ENCODE results near the gene ANAPC4.

The ANAPC4 gene

GRCh38 chr4:25433966-25434827 is 57.1 kb downstream of the ANAPC4 start:
- no peaks in the 10 kb centered on the region for H3K4me1 Mint-ChIP-seq (ENCODE audit: low read depth)
- H3K36me3 Mint-ChIP-seq (ENCODE audit: low read depth) = no peaks in the 10 kb centered on the region
- no peaks in the 10 kb centered on the region for H3K9me3 Mint-ChIP-seq
- no peak overlapping the region for H3K4me3 Mint-ChIP-seq
- intact Hi-C loops (cut with micrococcal nuclease) = no loop called here
- peaks cover 1% of the 10 kb centered on the region for H3K27me3 Mint-ChIP-seq
- H3K27ac Mint-ChIP-seq = peak overlapping the region; percentile 12

- Mint-ChIP-seq H3K9me3 (no peaks in the 10 kb centered on the region), H3K36me3 (ENCODE audit: low read depth) (no peaks in the 10 kb centered on the region), H3K27me3 (peaks cover 3% of the 10 kb centered on the region), H3K27ac (no peak overlapping the region), H3K4me3 (no peak overlapping the region), H3K4me1 (ENCODE audit: low read depth) (no peaks in the 10 kb centered on the region)
- intact Hi-C loops (cut with micrococcal nuclease) = no loop called here
Observed at GRCh38 chr4:25437926-25438325, 60.9 kb downstream of the ANAPC4 start.

- intact Hi-C loops (cut with micrococcal nuclease) = loop anchor here (1.0 to 5.0 kb wide), 2 partner anchors 328 to 422 kb away; partner anchors contain the start of gene SEL1L3
- Mint-ChIP-seq H3K4me3 (no peak overlapping the region), H3K27ac (no peak overlapping the region), H3K9me3 (no peaks in the 10 kb centered on the region), H3K4me1 (ENCODE audit: low read depth) (no peaks in the 10 kb centered on the region), H3K27me3 (peaks cover 3% of the 10 kb centered on the region), H3K36me3 (ENCODE audit: low read depth) (no peaks in the 10 kb centered on the region)
Observed at GRCh38 chr4:25439918-25440477, 62.9 kb downstream of the ANAPC4 start.

- Mint-ChIP-seq H3K4me1 (ENCODE audit: low read depth) (no peaks in the 10 kb centered on the region), H3K36me3 (ENCODE audit: low read depth) (no peaks in the 10 kb centered on the region), H3K27me3 (peaks cover 3% of the 10 kb centered on the region), H3K9me3 (no peaks in the 10 kb centered on the region), H3K4me3 (no peak overlapping the region), H3K27ac (no peak overlapping the region)
- intact Hi-C loops (cut with micrococcal nuclease) = loop anchor here (1.0 to 5.0 kb wide), 2 partner anchors 328 to 422 kb away; partner anchors contain the start of gene SEL1L3
Observed at GRCh38 chr4:25440478-25441030, 63.5 kb downstream of the ANAPC4 start.

GRCh38 chr4:25441519-25442117 is 64.6 kb downstream of the ANAPC4 start:
- no peak overlapping the region for H3K27ac Mint-ChIP-seq
- intact Hi-C loops (cut with micrococcal nuclease) = loop anchor here (5.0 kb wide), 1 partner anchor 421 kb away; the partner anchor contains the start of gene SEL1L3
- H3K4me1 Mint-ChIP-seq (ENCODE audit: low read depth) = no peaks in the 10 kb centered on the region
- no peaks in the 10 kb centered on the region for H3K36me3 Mint-ChIP-seq (ENCODE audit: low read depth)
- H3K4me3 Mint-ChIP-seq = no peak overlapping the region
- no peaks in the 10 kb centered on the region for H3K9me3 Mint-ChIP-seq
- peaks cover 3% of the 10 kb centered on the region for H3K27me3 Mint-ChIP-seq

GRCh38 chr4:25442863-25443307 is 65.8 kb downstream of the ANAPC4 start:
- Mint-ChIP-seq H3K4me3 (no peak overlapping the region), H3K4me1 (ENCODE audit: low read depth) (no peaks in the 10 kb centered on the region), H3K36me3 (ENCODE audit: low read depth) (no peaks in the 10 kb centered on the region), H3K27ac (no peak overlapping the region), H3K9me3 (no peaks in the 10 kb centered on the region), H3K27me3 (peaks cover 3% of the 10 kb centered on the region)
- intact Hi-C loops (cut with micrococcal nuclease) = loop anchor here (5.0 kb wide), 1 partner anchor 419 kb away; the partner anchor contains the start of gene SEL1L3

GRCh38 chr4:25443851-25444250 is 66.8 kb downstream of the ANAPC4 start:
- Mint-ChIP-seq H3K36me3 (ENCODE audit: low read depth) (no peaks in the 10 kb centered on the region), H3K27ac (no peak overlapping the region), H3K4me1 (ENCODE audit: low read depth) (no peaks in the 10 kb centered on the region), H3K27me3 (peaks cover 3% of the 10 kb centered on the region), H3K4me3 (no peak overlapping the region), H3K9me3 (no peaks in the 10 kb centered on the region)
- intact Hi-C loops (cut with micrococcal nuclease) = loop anchor here (5.0 kb wide), 1 partner anchor 418 kb away; the partner anchor contains the start of gene SEL1L3

- H3K9me3 Mint-ChIP-seq = no peaks in the 10 kb centered on the region
- peaks cover under 1% of the 10 kb centered on the region for H3K27me3 Mint-ChIP-seq
- no peaks in the 10 kb centered on the region for H3K4me1 Mint-ChIP-seq (ENCODE audit: low read depth)
- H3K27ac Mint-ChIP-seq = no peak overlapping the region
- H3K4me3 Mint-ChIP-seq = no peak overlapping the region
- intact Hi-C loops (cut with micrococcal nuclease) = no loop called here
- H3K36me3 Mint-ChIP-seq (ENCODE audit: low read depth) = no peaks in the 10 kb centered on the region
Observed at GRCh38 chr4:25446611-25447010, 69.5 kb downstream of the ANAPC4 start.

GRCh38 chr4:25448379-25449109 is 71.5 kb downstream of the ANAPC4 start:
- Mint-ChIP-seq H3K4me1 (ENCODE audit: low read depth) (no peaks in the 10 kb centered on the region), H3K9me3 (no peaks in the 10 kb centered on the region), H3K27ac (no peak overlapping the region), H3K27me3 (no peaks in the 10 kb centered on the region), H3K36me3 (ENCODE audit: low read depth) (no peaks in the 10 kb centered on the region), H3K4me3 (no peak overlapping the region)
- intact Hi-C loops (cut with micrococcal nuclease) = no loop called here

GRCh38 chr4:25449270-25449669 is 72.2 kb downstream of the ANAPC4 start:
- H3K36me3 Mint-ChIP-seq (ENCODE audit: low read depth) = no peaks in the 10 kb centered on the region
- H3K27me3 Mint-ChIP-seq = no peaks in the 10 kb centered on the region
- intact Hi-C loops (cut with micrococcal nuclease) = no loop called here
- no peak overlapping the region for H3K4me3 Mint-ChIP-seq
- H3K27ac Mint-ChIP-seq = no peak overlapping the region
- no peaks in the 10 kb centered on the region for H3K4me1 Mint-ChIP-seq (ENCODE audit: low read depth)
- H3K9me3 Mint-ChIP-seq = no peaks in the 10 kb centered on the region

GRCh38 chr4:25449688-25450087 is 72.6 kb downstream of the ANAPC4 start:
- no peak overlapping the region for H3K27ac Mint-ChIP-seq
- H3K4me3 Mint-ChIP-seq = no peak overlapping the region
- intact Hi-C loops (cut with micrococcal nuclease) = no loop called here
- no peaks in the 10 kb centered on the region for H3K36me3 Mint-ChIP-seq (ENCODE audit: low read depth)
- H3K27me3 Mint-ChIP-seq = no peaks in the 10 kb centered on the region
- no peaks in the 10 kb centered on the region for H3K4me1 Mint-ChIP-seq (ENCODE audit: low read depth)
- no peaks in the 10 kb centered on the region for H3K9me3 Mint-ChIP-seq

GRCh38 chr4:25450491-25450901 is 73.4 kb downstream of the ANAPC4 start:
- intact Hi-C loops (cut with micrococcal nuclease) = no loop called here
- Mint-ChIP-seq H3K4me3 (no peak overlapping the region), H3K4me1 (ENCODE audit: low read depth) (no peaks in the 10 kb centered on the region), H3K27me3 (no peaks in the 10 kb centered on the region), H3K27ac (no peak overlapping the region), H3K9me3 (no peaks in the 10 kb centered on the region), H3K36me3 (ENCODE audit: low read depth) (no peaks in the 10 kb centered on the region)

GRCh38 chr4:25451676-25452075 is 74.6 kb downstream of the ANAPC4 start:
- Mint-ChIP-seq H3K36me3 (ENCODE audit: low read depth) (no peaks in the 10 kb centered on the region), H3K27me3 (peaks cover 1% of the 10 kb centered on the region), H3K27ac (no peak overlapping the region), H3K9me3 (no peaks in the 10 kb centered on the region), H3K4me1 (ENCODE audit: low read depth) (no peaks in the 10 kb centered on the region), H3K4me3 (no peak overlapping the region)
- intact Hi-C loops (cut with micrococcal nuclease) = no loop called here

Data from dendritic cell treated with granulocyte-macrophage colony-stimulating factor and Interleukin-4, amounts not matched to agents 40 ng/mL and 50 ng/mL, for 4 days (primary cell).